ENCODE results near the gene FBXL5.

- TF ChIP-seq CTCF (IDR thresholded peaks at IDR 0.05) (no peak), POLR2A (IDR thresholded peaks at IDR 0.05) (no peak)
Observed at GRCh38 chr4:15568821-15569220, 86.3 kb downstream of the FBXL5 start.

Measured in breast epithelium (tissue), 3 donors.